HFF-Myc (cell line): ENCODE measurements around the gene SART1.
A peak's percentile ranks its signal among the peaks of the same experiment; 100 is the strongest.

Source experiments
- DNase-seq: peaks from one replicate; pipeline ENCODE4 v3.0.0-alpha.2; 2011; ENCODE audit warnings: low read depth; ENCODE audit errors: extremely low read depth
- H3K4me3 ChIP-seq: replicated peaks from 2 replicates; pipeline ENCODE4 v1.5.1; 2011; ENCODE audit warnings: low read depth, mild to moderate bottlenecking, control low read depth, low read length
- CTCF ChIP-seq: IDR thresholded peaks from 2 replicates; pipeline ENCODE4 v1.5.1; 2012; ENCODE audit warnings: mild to moderate bottlenecking, low read depth, low read length, control low read depth; ENCODE audit errors: missing control alignments

The SART1 gene

GRCh38 chr11:65997286-65997685 is 35.8 kb downstream of the SART1 start:
- no peak for DNase-seq
- no peak overlapping the region for H3K4me3 ChIP-seq

GRCh38 chr11:66001942-66002647 is 40.6 kb downstream of the SART1 start, which contains the start of the genes BANF1 and EIF1AD:
BANF1 (plus strand) TSS chr11:66002503; CDS start chr11:66003251, 748 bp downstream.
EIF1AD (minus strand) TSS chr11:66002157; CDS start chr11:66000389, 1,768 bp downstream.
- peak within 1 kb of the TSS; percentile 98 for H3K4me3 ChIP-seq
- DNase-seq, result peak; percentile 96
- TF ChIP-seq CTCF, result no peak

More at GRCh38 chr11:65997286-65997685, 35.8 kb downstream of the SART1 start:
- TF ChIP-seq CTCF, result no peak

GRCh38 chr11:66002648-66003225 is 41.2 kb downstream of the SART1 start:
- DNase-seq, result no peak
- TF ChIP-seq CTCF, result no peak
- H3K4me3 ChIP-seq, result peak overlapping the region; percentile 98

GRCh38 chr11:66003291-66003690 is 41.8 kb downstream of the SART1 start:
- H3K4me3 ChIP-seq, result peak overlapping the region; percentile 98
- no peak for DNase-seq
- no peak for TF ChIP-seq CTCF

- DNase-seq, result no peak
- H3K4me3 ChIP-seq, result no peak overlapping the region
- TF ChIP-seq CTCF, result no peak
Measured at GRCh38 chr11:66004186-66004585, 42.7 kb downstream of the SART1 start.

- no peak for TF ChIP-seq CTCF
- no peak for DNase-seq
- H3K4me3 ChIP-seq, result no peak overlapping the region
Measured at GRCh38 chr11:66006134-66006890, 44.8 kb downstream of the SART1 start.
